Measurements from ENCODE around the gene CREB3L4. TPM values are rescaled to one million over a fixed set of nuclear protein-coding genes. Genes with fewer than 3 reads are reported as not detected.
"Not testable (repeated sequence)": the region's sequence is repeated elsewhere in the genome, so short reads cannot be mapped to it uniquely, and the experiment has no call there.

The CREB3L4 gene
- total and polyA plus RNA-seq, 2 donors (not counting 3 experiments of a cell fraction or from before 2014, with no cell fraction given): 8.1 to 12.1 TPM

DNA sequence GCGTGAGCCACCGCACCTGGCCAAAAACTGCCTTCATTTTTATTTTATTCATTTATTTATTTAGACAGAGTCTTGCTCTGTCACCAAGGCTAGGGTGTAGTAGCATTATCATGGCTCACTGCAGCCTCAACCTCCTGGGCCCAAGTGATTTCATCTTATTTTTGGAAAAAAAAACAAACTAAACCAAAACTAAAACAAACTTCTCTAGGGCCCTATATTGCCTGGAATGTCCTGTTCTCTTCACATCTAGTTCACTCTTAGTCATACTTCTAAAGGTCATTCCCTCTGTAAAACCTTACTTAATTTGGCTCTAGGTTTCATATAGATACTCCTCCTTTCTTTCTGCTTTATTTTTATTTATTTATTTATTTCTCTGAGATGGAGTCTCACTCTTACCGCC, 38.4 kb downstream of the CREB3L4 start:
- no peaks in the 10 kb centered on the region for H3K4me1 ChIP-seq (ENCODE audit: control insufficient read depth, extremely low read depth, insufficient read depth, low read length)
- H3K4me3 ChIP-seq (replicated peaks in 1 of 3; ENCODE audit: insufficient read depth in 1 of 3, low read depth in 1 of 3, low read length in 3 of 3): no peak overlapping the region
- no peaks in the 10 kb centered on the region for H3K9me3 ChIP-seq (replicated peaks; ENCODE audit: control insufficient read depth, insufficient read depth, low read length)
- intact Hi-C loops (cut with micrococcal nuclease): no loop called here
- dilution Hi-C loops (cut with MboI; ENCODE audit: extremely low pct_ligation_motif_present, low sequenced_read_pairs): no loop called here
- H3K9ac ChIP-seq (replicated peaks; ENCODE audit: extremely low read depth, insufficient read depth, low read length): no peak overlapping the region
- no peak overlapping the region for H3K27ac ChIP-seq (ENCODE audit: insufficient read depth, low read depth, low read length)
- H4K20me1 ChIP-seq (replicated peaks; ENCODE audit: control insufficient read depth, extremely low read depth, insufficient read depth, low read length): no peaks in the 10 kb centered on the region
- H3K27me3 ChIP-seq (ENCODE audit: control insufficient read depth in 2 of 2, insufficient read depth in 2 of 2, low read length in 2 of 2): no peaks in the 10 kb centered on the region
- ChIA-PET POLR2A (no interaction called here), CTCF (no interaction called here)
- FAIRE-seq (no peak), DNase-seq (ENCODE audit: low read depth, low spot score) (no peak)
- no peak overlapping the region for H2AFZ ChIP-seq (ENCODE audit: low read depth, low read length)
- H3K4me2 ChIP-seq (ENCODE audit: insufficient read depth, low read length): no peak overlapping the region
- no peaks in the 10 kb centered on the region for H3K9me1 ChIP-seq (replicated peaks; ENCODE audit: control insufficient read depth, extremely low read depth, insufficient read depth, low read length)
- TF ChIP-seq GATA2 (IDR thresholded peaks at IDR 0.05; ENCODE audit: insufficient read depth, insufficient read length, low read depth, low read length) (no peak), POLR2A (IDR thresholded peaks at IDR 0.05; ENCODE audit: low read depth, low read length) (no peak), POLR2AphosphoS5 (IDR thresholded peaks at IDR 0.05; ENCODE audit: insufficient read depth, low read depth, low read length) (no peak)
- BruUV-seq (replicated peaks): no TSS peak
- H3K79me2 ChIP-seq (ENCODE audit: control insufficient read depth, insufficient read depth, low read length): no peaks in the 10 kb centered on the region
- no peaks in the 10 kb centered on the region for H3K36me3 ChIP-seq (ENCODE audit: control insufficient read depth in 2 of 2, extremely low read depth in 1 of 2, insufficient read depth in 2 of 2, low read length in 2 of 2)

DNA sequence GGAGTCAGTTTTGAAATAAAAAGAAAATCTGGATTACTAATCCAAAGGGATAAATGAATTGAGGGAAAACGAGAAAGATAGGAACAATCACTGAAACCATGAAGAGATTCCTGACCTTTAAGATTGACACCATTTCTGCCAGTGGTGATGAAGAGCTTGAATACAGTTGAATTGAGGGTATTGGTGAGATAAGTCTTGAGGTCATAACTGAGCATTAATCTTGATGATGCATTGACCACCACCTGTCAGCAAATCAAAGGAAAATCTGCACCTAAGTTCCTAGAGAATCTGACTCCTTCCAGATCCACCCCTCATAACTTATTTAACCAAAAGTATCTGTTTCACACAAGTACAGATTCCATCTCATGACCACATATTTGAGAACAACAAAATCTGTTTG, 44.4 kb downstream of the CREB3L4 start:
- FAIRE-seq: no peak
- intact Hi-C loops (cut with micrococcal nuclease): no loop called here
- TF ChIP-seq FOS (IDR thresholded peaks at IDR 0.05; ENCODE audit: borderline replicate concordance, insufficient read depth, low read length) (no peak), GATA2 (IDR thresholded peaks at IDR 0.05; ENCODE audit: insufficient read depth, insufficient read length, low read depth, low read length) (no peak), POLR2AphosphoS5 (IDR thresholded peaks at IDR 0.05; ENCODE audit: insufficient read depth, low read depth, low read length) (no peak), JUN (IDR thresholded peaks at IDR 0.05; ENCODE audit: borderline replicate concordance, insufficient read depth, insufficient read length, low read depth) (no peak), POLR2A (IDR thresholded peaks at IDR 0.05; ENCODE audit: low read depth, low read length) (no peak), MYC (IDR thresholded peaks at IDR 0.05; ENCODE audit: low read depth, low read length) (no peak), EZH2 (IDR thresholded peaks at IDR 0.05; ENCODE audit: borderline replicate concordance, low read depth, low read length, severe bottlenecking) (no peak)
- TF ChIP-seq, protein P1, sequence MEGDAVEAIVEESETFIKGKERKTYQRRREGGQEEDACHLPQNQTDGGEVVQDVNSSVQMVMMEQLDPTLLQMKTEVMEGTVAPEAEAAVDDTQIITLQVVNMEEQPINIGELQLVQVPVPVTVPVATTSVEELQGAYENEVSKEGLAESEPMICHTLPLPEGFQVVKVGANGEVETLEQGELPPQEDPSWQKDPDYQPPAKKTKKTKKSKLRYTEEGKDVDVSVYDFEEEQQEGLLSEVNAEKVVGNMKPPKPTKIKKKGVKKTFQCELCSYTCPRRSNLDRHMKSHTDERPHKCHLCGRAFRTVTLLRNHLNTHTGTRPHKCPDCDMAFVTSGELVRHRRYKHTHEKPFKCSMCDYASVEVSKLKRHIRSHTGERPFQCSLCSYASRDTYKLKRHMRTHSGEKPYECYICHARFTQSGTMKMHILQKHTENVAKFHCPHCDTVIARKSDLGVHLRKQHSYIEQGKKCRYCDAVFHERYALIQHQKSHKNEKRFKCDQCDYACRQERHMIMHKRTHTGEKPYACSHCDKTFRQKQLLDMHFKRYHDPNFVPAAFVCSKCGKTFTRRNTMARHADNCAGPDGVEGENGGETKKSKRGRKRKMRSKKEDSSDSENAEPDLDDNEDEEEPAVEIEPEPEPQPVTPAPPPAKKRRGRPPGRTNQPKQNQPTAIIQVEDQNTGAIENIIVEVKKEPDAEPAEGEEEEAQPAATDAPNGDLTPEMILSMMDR (IDR thresholded peaks at IDR 0.05; ENCODE audit: extremely low read depth in 1 of 2, insufficient read depth in 1 of 2, low read depth in 1 of 2, low read length in 2 of 2): no peak
- TF ChIP-seq, protein P2, sequence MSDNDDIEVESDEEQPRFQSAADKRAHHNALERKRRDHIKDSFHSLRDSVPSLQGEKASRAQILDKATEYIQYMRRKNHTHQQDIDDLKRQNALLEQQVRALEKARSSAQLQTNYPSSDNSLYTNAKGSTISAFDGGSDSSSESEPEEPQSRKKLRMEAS (IDR thresholded peaks at IDR 0.05; ENCODE audit: insufficient read depth, insufficient read length): no peak

DNA sequence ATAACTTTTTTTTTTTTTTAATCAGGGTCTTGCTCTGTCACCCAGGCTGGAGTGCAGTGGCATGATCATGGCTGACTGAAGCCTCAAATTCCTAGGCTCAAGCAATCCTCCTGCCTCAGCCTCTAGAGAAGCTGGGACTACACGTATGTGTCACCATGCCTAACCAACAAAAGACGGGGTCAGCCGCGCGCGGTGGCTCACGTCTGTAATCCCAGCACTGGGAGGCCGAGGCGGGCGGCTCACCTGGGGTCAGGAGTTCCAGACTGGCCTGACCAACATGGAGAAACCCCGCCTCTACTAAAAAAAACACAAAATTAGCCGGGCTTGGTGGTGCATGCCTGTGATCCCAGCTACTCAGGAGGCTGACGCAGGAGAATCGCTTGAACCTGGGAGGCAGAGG, 44.8 kb downstream of the CREB3L4 start:
- H3K4me3 ChIP-seq (replicated peaks in 1 of 3; ENCODE audit: insufficient read depth in 1 of 3, low read depth in 1 of 3, low read length in 3 of 3); dilution Hi-C loops (cut with MboI; ENCODE audit: extremely low pct_ligation_motif_present, low sequenced_read_pairs); POLR2A ChIA-PET; H3K9me1 ChIP-seq (replicated peaks; ENCODE audit: control insufficient read depth, extremely low read depth, insufficient read depth, low read length); H2AFZ ChIP-seq (ENCODE audit: low read depth, low read length); BruUV-seq (replicated peaks); H3K27me3 ChIP-seq (ENCODE audit: control insufficient read depth in 2 of 2, insufficient read depth in 2 of 2, low read length in 2 of 2); H4K20me1 ChIP-seq (replicated peaks; ENCODE audit: control insufficient read depth, extremely low read depth, insufficient read depth, low read length); FAIRE-seq; H3K4me1 ChIP-seq (ENCODE audit: control insufficient read depth, extremely low read depth, insufficient read depth, low read length); H3K79me2 ChIP-seq (ENCODE audit: control insufficient read depth, insufficient read depth, low read length); DNase-seq (ENCODE audit: low read depth, low spot score); H3K9ac ChIP-seq (replicated peaks; ENCODE audit: extremely low read depth, insufficient read depth, low read length); H3K27ac ChIP-seq (ENCODE audit: insufficient read depth, low read depth, low read length); H3K4me2 ChIP-seq (ENCODE audit: insufficient read depth, low read length); H3K36me3 ChIP-seq (ENCODE audit: control insufficient read depth in 2 of 2, extremely low read depth in 1 of 2, insufficient read depth in 2 of 2, low read length in 2 of 2); H3K9me3 ChIP-seq (replicated peaks; ENCODE audit: control insufficient read depth, insufficient read depth, low read length); intact Hi-C loops (cut with micrococcal nuclease): not testable (repeated sequence)
- CTCF ChIA-PET: interaction anchor here (1.0 to 1.7 kb wide), 2 partner anchors 8 to 10 kb away, joined by 3 to 9 read pairs; no protein-coding TSS in a partner anchor

More for the DNA sequence above, 44.4 kb downstream of the CREB3L4 start:
- ChIA-PET POLR2A (no interaction called here), CTCF (interaction anchor here (1.0 to 1.7 kb wide), 2 partner anchors 8 to 11 kb away, joined by 3 to 9 read pairs; no protein-coding TSS in a partner anchor)
- H4K20me1 ChIP-seq (replicated peaks; ENCODE audit: control insufficient read depth, extremely low read depth, insufficient read depth, low read length): no peaks in the 10 kb centered on the region
- no peak overlapping the region for H3K9ac ChIP-seq (replicated peaks; ENCODE audit: extremely low read depth, insufficient read depth, low read length)
- no peaks in the 10 kb centered on the region for H3K27me3 ChIP-seq (ENCODE audit: control insufficient read depth in 2 of 2, insufficient read depth in 2 of 2, low read length in 2 of 2)
- H3K9me1 ChIP-seq (replicated peaks; ENCODE audit: control insufficient read depth, extremely low read depth, insufficient read depth, low read length): no peaks in the 10 kb centered on the region
- no peak overlapping the region for H3K4me3 ChIP-seq (replicated peaks in 1 of 3; ENCODE audit: insufficient read depth in 1 of 3, low read depth in 1 of 3, low read length in 3 of 3)
- no peaks in the 10 kb centered on the region for H3K9me3 ChIP-seq (replicated peaks; ENCODE audit: control insufficient read depth, insufficient read depth, low read length)
- H3K36me3 ChIP-seq (ENCODE audit: control insufficient read depth in 2 of 2, extremely low read depth in 1 of 2, insufficient read depth in 2 of 2, low read length in 2 of 2): no peaks in the 10 kb centered on the region
- no peak overlapping the region for H2AFZ ChIP-seq (ENCODE audit: low read depth, low read length)
- H3K79me2 ChIP-seq (ENCODE audit: control insufficient read depth, insufficient read depth, low read length): no peaks in the 10 kb centered on the region
- dilution Hi-C loops (cut with MboI; ENCODE audit: extremely low pct_ligation_motif_present, low sequenced_read_pairs): no loop called here
- H3K4me2 ChIP-seq (ENCODE audit: insufficient read depth, low read length): no peak overlapping the region
- DNase-seq (ENCODE audit: low read depth, low spot score): no peak
- no peaks in the 10 kb centered on the region for H3K4me1 ChIP-seq (ENCODE audit: control insufficient read depth, extremely low read depth, insufficient read depth, low read length)
- no peak overlapping the region for H3K27ac ChIP-seq (ENCODE audit: insufficient read depth, low read depth, low read length)
- no TSS peak for BruUV-seq (replicated peaks)

Data from endothelial cell of umbilical vein (primary cell).